ENCODE data around the gene LRRC70.
A peak's percentile ranks its signal among the peaks of the same experiment; 100 is the strongest.
"Not testable (repeated sequence)": the region's sequence is repeated elsewhere in the genome, so short reads cannot be mapped to it uniquely, and the experiment has no call there.

The LRRC70 gene

GRCh38 chr5:62578540-62578939 is at the start of gene LRRC70:
TSS of gene LRRC70 (plus strand) at chr5:62578819. CDS start at chr5:62579439, 620 bp downstream.
- peak; percentile 82 for DNase-seq

GRCh38 chr5:62533597-62533996 is 45.0 kb upstream of the LRRC70 start:
- no peak for DNase-seq

DNA sequence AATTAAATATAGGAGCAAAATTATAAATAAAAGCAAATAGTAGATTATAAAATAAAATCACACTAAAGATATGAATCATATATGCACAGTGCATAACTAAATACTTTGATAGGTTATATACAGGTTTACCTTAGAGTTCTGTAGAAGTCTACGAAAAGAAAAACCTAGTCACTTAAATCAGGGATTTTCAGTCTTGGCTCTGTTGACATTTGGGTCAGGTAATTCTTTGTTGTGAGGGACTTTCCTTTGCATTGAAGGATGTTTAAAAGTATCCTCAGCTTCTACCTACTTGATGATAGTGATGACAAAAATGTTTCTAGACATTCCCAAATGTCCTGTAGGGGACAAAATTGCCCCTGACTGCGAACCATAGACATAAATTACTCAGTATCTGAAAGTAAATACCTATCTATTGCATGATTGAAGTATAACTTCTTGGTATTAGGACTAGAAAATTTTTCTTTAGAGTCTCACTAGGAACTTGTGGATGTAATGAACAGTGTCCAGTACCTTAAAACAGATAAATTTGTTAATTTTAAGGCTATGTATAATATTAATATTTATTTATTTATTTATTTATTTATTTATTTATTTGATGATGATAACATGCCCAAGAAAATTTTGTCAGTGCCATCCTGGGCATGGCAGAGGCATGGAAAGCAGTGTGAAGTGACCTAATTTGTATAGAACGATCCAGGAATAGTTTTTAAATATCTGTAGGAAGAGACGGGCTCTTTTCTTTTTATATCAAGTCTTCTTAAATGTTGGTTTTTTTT is 44.0 kb upstream of the LRRC70 start:
- no peak for DNase-seq

DNA sequence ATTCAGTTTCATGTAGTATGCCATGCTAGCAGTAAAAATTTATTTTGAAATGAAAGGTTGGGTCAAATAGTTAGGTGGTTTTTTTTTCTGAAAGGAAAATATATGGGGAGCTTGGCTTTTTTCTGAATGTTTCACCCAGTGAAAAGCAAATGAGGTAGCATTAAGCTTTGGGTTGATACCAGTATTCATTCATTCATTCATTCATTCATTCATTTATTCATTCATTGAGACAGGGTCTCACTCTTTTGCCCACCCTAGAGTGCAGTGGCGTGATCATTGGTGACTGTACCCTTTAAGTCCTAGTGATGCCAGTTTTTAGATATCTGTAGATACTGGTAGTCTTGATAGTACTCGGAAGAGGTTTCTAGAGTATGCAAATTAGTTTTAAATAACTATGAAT is 42.4 kb upstream of the LRRC70 start:
- DNase-seq: no peak

GRCh38 chr5:62536783-62537182 is 41.8 kb upstream of the LRRC70 start:
- no peak for DNase-seq

- no peak for DNase-seq
Measured at GRCh38 chr5:62538017-62538942, 40.3 kb upstream of the LRRC70 start.

- no peak for DNase-seq
Measured at GRCh38 chr5:62542720-62543119, 35.9 kb upstream of the LRRC70 start.

DNA sequence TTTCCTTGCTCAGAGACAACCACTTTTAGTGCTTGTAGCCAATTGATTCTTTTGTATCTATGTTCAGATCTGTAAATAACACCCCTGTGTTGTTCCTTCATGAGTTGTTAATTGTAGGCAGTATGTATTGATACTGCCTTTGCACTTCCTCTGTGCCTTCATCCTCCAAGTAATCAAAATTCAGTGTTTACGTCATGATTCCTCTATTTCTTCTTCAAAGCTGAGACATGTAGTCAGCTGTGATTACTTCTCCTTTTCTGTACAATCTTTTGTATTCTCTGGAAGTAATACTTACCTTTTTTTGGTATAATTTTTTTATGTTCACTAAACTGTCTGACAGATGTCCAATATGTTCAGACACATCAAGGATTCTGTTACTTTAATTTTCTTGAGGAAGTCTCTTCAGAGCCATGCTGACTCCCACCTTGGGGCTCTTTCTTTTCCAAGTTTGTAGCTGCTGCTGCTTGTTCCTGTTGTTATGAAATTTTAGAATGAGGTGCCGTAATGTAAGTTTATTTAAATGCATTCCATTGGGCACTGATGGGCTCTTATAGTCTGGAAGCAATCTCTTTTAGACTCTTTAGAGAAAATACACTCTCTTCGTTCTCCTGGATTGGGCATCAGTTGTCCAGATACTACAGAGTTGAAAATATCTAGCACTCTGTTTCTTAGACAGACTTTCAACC is 30.5 kb upstream of the LRRC70 start:
- DNase-seq: no peak

DNA sequence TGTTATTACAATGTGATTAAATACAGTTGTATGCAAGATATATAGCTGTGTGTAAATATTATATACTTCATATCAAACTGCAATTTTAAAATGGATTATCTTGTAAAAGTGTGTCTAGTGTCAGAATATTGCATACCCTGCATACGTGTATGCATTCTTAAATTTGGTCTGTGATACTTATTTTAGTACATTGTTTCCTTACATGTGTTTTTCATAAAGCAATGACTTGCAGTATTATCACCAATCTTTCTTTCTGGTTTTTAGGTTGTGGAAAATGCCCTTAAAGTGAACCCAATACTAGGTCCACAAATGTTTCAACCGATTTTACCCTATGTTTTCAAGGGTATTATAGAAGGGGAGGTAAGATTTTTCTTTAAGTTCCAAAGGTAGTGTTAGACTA is 28.5 kb upstream of the LRRC70 start:
- no peak for DNase-seq

DNA sequence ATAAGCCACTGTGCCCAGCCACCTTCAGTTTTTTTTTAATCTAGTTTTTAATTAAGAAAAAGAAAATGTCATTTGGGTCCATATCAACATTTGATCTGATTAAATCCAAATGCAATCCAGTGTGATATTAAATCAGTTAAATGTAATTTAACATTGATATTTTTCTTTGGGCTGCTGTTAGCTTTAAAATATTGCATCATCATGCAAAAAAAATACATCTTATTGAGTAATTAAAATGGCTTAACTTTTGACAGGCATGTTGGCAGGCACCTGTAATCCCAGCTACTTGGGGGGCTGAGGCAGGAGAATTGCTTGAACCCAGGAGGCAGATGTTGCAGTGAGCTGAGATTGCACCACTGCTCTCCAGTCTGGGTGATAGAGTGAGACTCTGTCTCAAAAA is 22.7 kb upstream of the LRRC70 start:
- no peak for DNase-seq

GRCh38 chr5:62558941-62559340 is 19.7 kb upstream of the LRRC70 start:
- DNase-seq: no peak

DNA sequence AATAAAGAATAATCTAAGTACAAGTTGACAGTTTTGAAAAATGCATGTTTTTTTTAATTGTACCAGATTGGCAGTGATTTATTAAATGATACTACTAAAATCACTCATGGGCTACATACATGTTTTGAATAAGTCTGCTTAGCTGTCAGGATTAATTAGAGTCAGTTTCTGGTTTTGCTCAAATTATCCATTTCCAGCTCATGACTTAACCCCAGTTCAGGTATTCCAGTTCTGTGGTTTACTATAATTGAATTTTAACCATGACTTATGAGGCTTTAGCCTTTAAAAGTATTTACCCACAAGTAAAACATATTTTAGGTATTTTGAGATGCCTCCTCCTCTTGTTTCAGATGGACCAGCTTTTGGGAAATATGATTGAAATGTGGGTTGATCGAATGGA is 17.8 kb upstream of the LRRC70 start:
- DNase-seq: no peak

- no peak for DNase-seq
Measured at GRCh38 chr5:62561896-62562295, 16.7 kb upstream of the LRRC70 start.

- no peak for DNase-seq
Measured at GRCh38 chr5:62562867-62563266, 15.8 kb upstream of the LRRC70 start.

DNA sequence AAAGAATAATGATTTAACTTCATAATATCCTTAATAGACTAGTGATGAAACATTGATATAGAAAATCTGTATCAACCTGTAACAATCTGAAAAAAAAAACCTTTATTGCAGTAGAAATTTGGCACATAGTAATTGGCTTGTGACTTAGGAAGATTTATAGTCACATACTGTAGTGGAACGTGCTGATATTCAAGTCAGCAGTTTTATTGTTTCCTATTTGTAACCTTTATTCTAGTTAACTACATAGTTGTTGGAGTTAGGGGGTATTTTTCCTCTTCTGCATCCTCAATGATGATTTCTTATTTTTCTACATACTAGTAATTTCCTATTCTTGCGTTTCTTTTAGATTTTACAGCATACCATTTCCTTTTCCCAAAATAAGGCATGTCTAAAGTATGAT is 14.5 kb upstream of the LRRC70 start:
- DNase-seq: no peak

GRCh38 chr5:62565740-62566139 is 12.9 kb upstream of the LRRC70 start:
- DNase-seq: not testable (repeated sequence)

GRCh38 chr5:62568143-62568542 is 10.5 kb upstream of the LRRC70 start:
- DNase-seq: no peak

- no peak for DNase-seq
Measured at GRCh38 chr5:62568800-62569432, 9.7 kb upstream of the LRRC70 start.

- no peak for DNase-seq
Measured at GRCh38 chr5:62569470-62569869, 9.1 kb upstream of the LRRC70 start.

DNA sequence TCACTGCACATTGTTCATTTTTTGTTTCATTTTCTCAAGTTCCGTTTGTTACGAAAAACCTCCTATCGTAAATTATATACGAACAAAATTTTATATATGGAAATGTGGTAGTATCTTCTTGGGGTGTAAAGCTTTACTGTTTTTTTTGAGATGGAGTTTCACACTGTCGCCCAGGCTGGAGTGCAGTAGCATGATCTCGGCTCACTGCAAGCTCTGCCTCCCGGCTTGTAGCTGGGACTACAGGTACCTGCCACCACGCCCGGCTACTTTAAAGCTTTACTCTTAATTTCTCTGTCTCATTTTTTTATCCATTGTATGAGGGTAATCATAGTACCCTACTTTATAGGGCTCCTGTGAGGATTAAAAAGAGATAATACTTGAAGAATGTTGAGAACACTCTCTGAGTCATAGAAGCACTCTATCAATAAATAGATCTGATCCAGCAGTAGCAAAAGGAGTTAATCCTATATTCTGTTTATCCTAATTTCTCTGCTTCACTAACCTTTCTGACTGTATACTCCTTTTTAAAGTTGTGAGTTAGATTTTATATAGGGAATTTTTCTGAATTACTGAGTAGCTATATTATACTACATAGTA is 5.6 kb upstream of the LRRC70 start:
- DNase-seq: no peak

- DNase-seq: no peak
Measured at GRCh38 chr5:62574599-62574998, 4.0 kb upstream of the LRRC70 start.

DNA sequence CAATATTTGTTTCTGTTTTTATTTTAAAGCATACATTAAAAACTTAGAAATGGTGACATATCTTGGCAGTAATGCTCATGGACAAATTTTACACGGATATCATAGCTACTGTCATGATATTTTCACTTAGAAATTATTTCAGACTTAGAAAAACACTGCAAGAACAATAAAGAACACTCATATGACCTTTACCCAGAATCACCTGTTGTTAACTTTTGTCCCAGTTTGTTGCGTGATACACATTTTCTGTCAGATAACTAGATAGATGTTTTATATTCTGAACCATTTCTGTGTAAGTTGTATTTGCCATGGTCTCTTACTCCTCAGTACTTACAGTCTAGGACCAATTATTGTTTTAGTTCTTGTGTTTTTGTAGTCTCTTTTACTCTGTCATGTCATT is 3.6 kb upstream of the LRRC70 start:
- no peak for DNase-seq

- DNase-seq: no peak
Measured at GRCh38 chr5:62575489-62575888, 3.1 kb upstream of the LRRC70 start.

Measured in KG1 (cell line).